PC-9 (cell line): ENCODE measurements around the gene PI4KA. TPM values are rescaled to one million over a fixed set of nuclear protein-coding genes. Genes with fewer than 3 reads are reported as not detected.

Source experiments
- BruUV-seq: library from RNA; stranded (reverse); fragments of 400-500 nt; replicated peaks from 2 replicates; lab custom pipeline; 2021; lab: Mats Ljungman, UMichigan
- CTCF ChIA-PET: fragments of 300-600 bp; sonication (Branson Sonifier 250); formaldehyde crosslinking; loops from one replicate; lab custom pipeline; 2022; ENCODE audit warnings: antibody characterized with exemption; lab: Charles Lee
- POLR2A ChIA-PET: fragments of 300-600 bp; sonication (Branson Sonifier 250); formaldehyde crosslinking; loops from one replicate; lab custom pipeline; 2022; ENCODE audit warnings: antibody characterized with exemption; ENCODE audit not compliant: unreplicated experiment; lab: Charles Lee
- DNase-seq, 2 experiments: peaks; one replicate each; pipeline versions ENCODE4 v3.0.0 to v3.0.0-alpha.2; 2015 to 2022; ENCODE audit warnings: mixed read lengths in 1 of 2
- H2AFZ ChIP-seq: fragments of 200-600 bp; sonication (generic); 2 replicates; pipeline ENCODE4 v1.8.1; 2017; ENCODE audit warnings: antibody characterized with exemption
- H3F3A ChIP-seq: fragments of 200-600 bp; sonication (generic); 2 replicates; pipeline ENCODE4 v1.8.1; 2017; ENCODE audit warnings: antibody characterized with exemption, mild to moderate bottlenecking, low read depth; ENCODE audit not compliant: insufficient read depth
- H3K27ac ChIP-seq: fragments of 200-600 bp; sonication (generic); 2 replicates; pipeline ENCODE4 v1.6.1; 2016; ENCODE audit warnings: mixed run types
- H3K27me3 ChIP-seq: fragments of 200-600 bp; sonication (generic); 2 replicates; pipeline ENCODE4 v1.6.1; 2016; ENCODE audit warnings: low read depth, mixed run types; ENCODE audit not compliant: insufficient read depth
- H3K36me3 ChIP-seq: fragments of 200-600 bp; sonication (generic); 2 replicates; pipeline ENCODE4 v1.6.1; 2016; ENCODE audit warnings: low read depth, mixed run types
- H3K4me1 ChIP-seq: fragments of 200-600 bp; sonication (generic); replicated peaks from 2 replicates; pipeline ENCODE4 v1.6.1; 2016; ENCODE audit warnings: mixed run types; ENCODE audit not compliant: insufficient read depth
- H3K4me2 ChIP-seq: fragments of 200-600 bp; sonication (generic); 2 replicates; pipeline ENCODE4 v1.6.1; 2017; ENCODE audit warnings: mixed run types
- H3K4me3 ChIP-seq: fragments of 200-600 bp; sonication (generic); 2 replicates; pipeline ENCODE4 v1.6.1; 2016; ENCODE audit warnings: mixed run types
- H3K79me2 ChIP-seq: fragments of 200-600 bp; sonication (generic); 2 replicates; pipeline ENCODE4 v1.6.1; 2017; ENCODE audit warnings: low read depth, mixed run types
- H3K9me2 ChIP-seq: fragments of 200-600 bp; sonication (generic); 2 replicates; pipeline ENCODE4 v1.8.1; 2017; ENCODE audit warnings: mild to moderate bottlenecking; ENCODE audit not compliant: insufficient read depth
- H3K9me3 ChIP-seq: fragments of 200-600 bp; sonication (generic); 2 replicates; pipeline ENCODE4 v1.8.1; 2016; ENCODE audit warnings: low read depth; ENCODE audit not compliant: insufficient read depth
- H4K20me1 ChIP-seq: fragments of 200-600 bp; sonication (generic); 2 replicates; pipeline ENCODE4 v1.8.1; 2017; ENCODE audit not compliant: insufficient read depth
- CTCF ChIP-seq: fragments of 200-600 bp; sonication (generic); conservative IDR thresholded peaks from 2 replicates; pipeline ENCODE4 v1.6.1; 2017; ENCODE audit warnings: mixed run types, antibody characterized with exemption, mild to moderate bottlenecking, moderate library complexity
- EZH2 ChIP-seq: fragments of 200-600 bp; sonication (generic); IDR thresholded peaks from 2 replicates; pipeline ENCODE4 v1.8.0; 2017; ENCODE audit warnings: antibody characterized with exemption, low read depth
- intact Hi-C: fragments of 100-400 bp; cut with micrococcal nuclease; formaldehyde crosslinking; loops from one replicate; pipeline ENCODE4 v1.10.0; 2022; ENCODE audit not compliant: unreplicated experiment
- total RNA-seq: library from RNA; stranded (reverse); gene quantifications from 2 replicates; pipeline ENCODE4 v1.2.3, GENCODE V29; 2021

The PI4KA gene
- total RNA-seq, 1 experiment from 2014 or later: 27.9 TPM

GRCh38 chr22:20852076-20852475, 6.5 kb downstream of the PI4KA start:
- no peak overlapping the region for H3K27ac ChIP-seq
- H3K36me3 ChIP-seq: no peaks in the 10 kb centered on the region
- H3K4me3 ChIP-seq: no peak overlapping the region
- TF ChIP-seq EZH2 (no peak), CTCF (no peak)
- no peak for DNase-seq
- BruUV-seq: no TSS peak
- no peak overlapping the region for H3K4me2 ChIP-seq
- no peaks in the 10 kb centered on the region for H3K27me3 ChIP-seq
- CTCF ChIA-PET: no interaction called here
- intact Hi-C loops: no loop called here
- no peaks in the 10 kb centered on the region for H3F3A ChIP-seq
- no peaks in the 10 kb centered on the region; the same call in 1 of the 2 replicates for H4K20me1 ChIP-seq
- peaks cover 46% of the 10 kb centered on the region for H3K79me2 ChIP-seq
- H3K9me2 ChIP-seq: no peaks in the 10 kb centered on the region
- no peaks in the 10 kb centered on the region; the same call in 1 of the 2 replicates for H3K4me1 ChIP-seq
- H3K9me3 ChIP-seq: no peaks in the 10 kb centered on the region
- H2AFZ ChIP-seq: no peak overlapping the region
- POLR2A ChIA-PET: no interaction called here

- Histone ChIP-seq H2AFZ (no peak overlapping the region), H3K4me3 (no peak overlapping the region), H3K9me2 (no peaks in the 10 kb centered on the region), H3K4me1 (peaks cover 28% of the 10 kb centered on the region), H4K20me1 (no peaks in the 10 kb centered on the region), H3F3A (peaks cover 5% of the 10 kb centered on the region; the same call in 1 of the 2 replicates), H3K9me3 (no peaks in the 10 kb centered on the region), H3K27me3 (no peaks in the 10 kb centered on the region), H3K79me2 (peaks cover 36% of the 10 kb centered on the region), H3K4me2 (no peak overlapping the region), H3K36me3 (no peaks in the 10 kb centered on the region), H3K27ac (no peak overlapping the region)
- no TSS peak for BruUV-seq
- intact Hi-C loops: no loop called here
- DNase-seq: no peak
- TF ChIP-seq EZH2 (no peak), CTCF (no peak)
- ChIA-PET CTCF (no interaction called here), POLR2A (no interaction called here)
Observed at GRCh38 chr22:20847318-20847822, 11.2 kb downstream of the PI4KA start.

DNA sequence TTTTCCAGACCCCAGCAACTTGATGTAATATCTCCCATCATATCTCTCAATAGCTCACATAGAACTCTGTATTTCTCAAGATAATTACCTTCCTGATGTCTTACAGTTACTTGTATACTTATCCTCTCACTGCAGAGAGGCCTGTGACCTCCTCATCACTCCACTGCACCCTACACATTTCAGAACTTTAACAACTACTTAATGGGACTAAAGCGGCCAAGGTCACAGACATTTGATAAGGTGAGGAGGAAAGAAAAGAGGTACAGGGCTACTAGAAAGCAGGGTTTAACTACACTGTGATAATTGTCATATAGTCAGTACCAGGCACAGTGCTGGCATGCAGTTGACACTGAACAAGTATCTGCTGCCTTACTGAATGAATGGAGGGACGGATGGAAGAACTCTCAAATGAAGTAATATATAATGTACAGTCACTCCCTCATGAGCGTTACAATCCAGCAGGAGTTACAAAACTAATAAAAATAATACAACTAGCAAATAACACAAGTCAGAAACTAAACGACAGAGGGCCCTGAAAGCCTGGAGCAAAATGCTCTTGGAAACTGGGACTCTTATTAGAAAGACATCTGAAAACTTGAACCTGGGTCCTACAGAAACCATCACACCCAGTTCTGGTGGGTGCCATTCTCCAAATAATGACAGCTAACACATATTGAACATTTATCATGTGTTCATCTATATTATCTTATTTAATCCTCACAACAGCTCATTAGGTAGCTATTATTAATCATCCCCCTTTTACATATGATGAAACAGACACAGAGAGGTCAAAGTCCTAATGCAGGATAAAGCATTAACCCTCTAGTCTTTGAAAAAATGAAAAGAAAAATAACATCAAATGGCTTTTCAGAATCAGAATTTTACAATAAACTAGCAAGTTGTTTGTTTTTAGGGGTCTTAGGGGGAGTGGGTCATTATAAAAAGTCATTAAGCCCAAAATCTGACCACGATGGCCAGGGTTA, 14.3 kb downstream of the PI4KA start:
- H3K4me2 ChIP-seq: peak overlapping the region; percentile 60

More for the DNA sequence above, 14.3 kb downstream of the PI4KA start:
- H3F3A ChIP-seq: peaks cover 5% of the 10 kb centered on the region; the same call in 1 of the 2 replicates
- H2AFZ ChIP-seq: no peak overlapping the region
- no peaks in the 10 kb centered on the region for H3K36me3 ChIP-seq
- BruUV-seq: no TSS peak
- no peak for TF ChIP-seq EZH2
- TF ChIP-seq CTCF: no peak
- H4K20me1 ChIP-seq: no peaks in the 10 kb centered on the region
- no peaks in the 10 kb centered on the region for H3K27me3 ChIP-seq
- intact Hi-C loops: no loop called here
- H3K4me3 ChIP-seq: no peak overlapping the region
- H3K9me2 ChIP-seq: no peaks in the 10 kb centered on the region
- peaks cover 38% of the 10 kb centered on the region for H3K79me2 ChIP-seq
- POLR2A ChIA-PET: interaction anchor here (0.6 kb wide), 1 partner anchor 64 kb away, joined by 8 read pairs; no protein-coding TSS in a partner anchor
- CTCF ChIA-PET: no interaction called here
- DNase-seq: no peak
- H3K4me1 ChIP-seq: peaks cover 28% of the 10 kb centered on the region
- H3K27ac ChIP-seq: no peak overlapping the region
- H3K9me3 ChIP-seq: no peaks in the 10 kb centered on the region
